ENCODE results near the gene BTC. TPM values are rescaled to one million over a fixed set of nuclear protein-coding genes. Genes with fewer than 3 reads are reported as not detected.
"Not testable (repeated sequence)": the region's sequence is repeated elsewhere in the genome, so short reads cannot be mapped to it uniquely, and the experiment has no call there.

BTC gene
- total RNA-seq, 1 donor from 2014 or later, result 0.40 TPM

- no peak for DNase-seq (ENCODE audit: low spot score)
- Mint-ChIP-seq H3K4me3 (ENCODE audit: unreplicated experiment) (no peak overlapping the region), H3K9me3 (ENCODE audit: low read depth) (peaks cover 5% of the 10 kb centered on the region), H3K27ac (ENCODE audit: unreplicated experiment) (no peak overlapping the region), H3K36me3 (ENCODE audit: low read depth) (peaks cover 1% of the 10 kb centered on the region), H3K27me3 (ENCODE audit: low read depth) (peaks cover 13% of the 10 kb centered on the region), H3K4me1 (ENCODE audit: low read depth) (no peaks in the 10 kb centered on the region)
- no peak for TF ChIP-seq CTCF (IDR thresholded peaks at IDR 0.05)
These were observed 28.3 kb upstream of the BTC start for GRCh38 chr4:74822603-74823002.

- H3K4me1 Mint-ChIP-seq (ENCODE audit: low read depth), result no peaks in the 10 kb centered on the region
- H3K36me3 Mint-ChIP-seq (ENCODE audit: low read depth), result peaks cover 1% of the 10 kb centered on the region
- H3K9me3 Mint-ChIP-seq (ENCODE audit: low read depth), result peaks cover 5% of the 10 kb centered on the region
- H3K27me3 Mint-ChIP-seq (ENCODE audit: low read depth), result peaks cover 13% of the 10 kb centered on the region
- no peak for TF ChIP-seq CTCF (IDR thresholded peaks at IDR 0.05)
- no peak for DNase-seq (ENCODE audit: low spot score)
- no peak overlapping the region for H3K27ac Mint-ChIP-seq (ENCODE audit: unreplicated experiment)
- H3K4me3 Mint-ChIP-seq (ENCODE audit: unreplicated experiment), result no peak overlapping the region
These were observed 27.2 kb upstream of the BTC start for GRCh38 chr4:74821541-74821940.

GRCh38 chr4:74814052-74814451 is 19.7 kb upstream of the BTC start:
- H3K9me3 Mint-ChIP-seq (ENCODE audit: low read depth), result no peaks in the 10 kb centered on the region
- H3K27me3 Mint-ChIP-seq (ENCODE audit: low read depth), result peaks cover 17% of the 10 kb centered on the region
- DNase-seq (ENCODE audit: low spot score), result no peak
- TF ChIP-seq CTCF (IDR thresholded peaks at IDR 0.05), result no peak
- no peak overlapping the region for H3K4me3 Mint-ChIP-seq (ENCODE audit: unreplicated experiment)
- H3K36me3 Mint-ChIP-seq (ENCODE audit: low read depth), result no peaks in the 10 kb centered on the region
- H3K27ac Mint-ChIP-seq (ENCODE audit: unreplicated experiment), result no peak overlapping the region
- H3K4me1 Mint-ChIP-seq (ENCODE audit: low read depth), result no peaks in the 10 kb centered on the region

- peaks cover 17% of the 10 kb centered on the region for H3K27me3 Mint-ChIP-seq (ENCODE audit: low read depth)
- H3K4me3 Mint-ChIP-seq (ENCODE audit: unreplicated experiment); DNase-seq (ENCODE audit: low spot score); H3K27ac Mint-ChIP-seq (ENCODE audit: unreplicated experiment); H3K9me3 Mint-ChIP-seq (ENCODE audit: low read depth); H3K4me1 Mint-ChIP-seq (ENCODE audit: low read depth); H3K36me3 Mint-ChIP-seq (ENCODE audit: low read depth): not testable (repeated sequence)
These were observed 17.7 kb upstream of the BTC start for GRCh38 chr4:74812056-74812455.

- Mint-ChIP-seq H3K9me3 (ENCODE audit: low read depth) (no peaks in the 10 kb centered on the region), H3K4me1 (ENCODE audit: low read depth) (no peaks in the 10 kb centered on the region), H3K27me3 (ENCODE audit: low read depth) (peaks cover 11% of the 10 kb centered on the region), H3K36me3 (ENCODE audit: low read depth) (no peaks in the 10 kb centered on the region), H3K27ac (ENCODE audit: unreplicated experiment) (no peak overlapping the region), H3K4me3 (ENCODE audit: unreplicated experiment) (no peak overlapping the region)
- no peak for DNase-seq (ENCODE audit: low spot score)
- peak; percentile 45 for TF ChIP-seq CTCF (IDR thresholded peaks at IDR 0.05)
These were observed 11.3 kb upstream of the BTC start for GRCh38 chr4:74805601-74806000.

GRCh38 chr4:74800310-74800709 is 6.0 kb upstream of the BTC start:
- DNase-seq (ENCODE audit: low spot score), result no peak
- no peak overlapping the region for H3K4me3 Mint-ChIP-seq (ENCODE audit: unreplicated experiment)
- H3K36me3 Mint-ChIP-seq (ENCODE audit: low read depth), result no peaks in the 10 kb centered on the region
- peaks cover 25% of the 10 kb centered on the region for H3K27me3 Mint-ChIP-seq (ENCODE audit: low read depth)
- H3K4me1 Mint-ChIP-seq (ENCODE audit: low read depth), result no peaks in the 10 kb centered on the region
- H3K9me3 Mint-ChIP-seq (ENCODE audit: low read depth), result no peaks in the 10 kb centered on the region
- no peak for TF ChIP-seq CTCF (IDR thresholded peaks at IDR 0.05)
- H3K27ac Mint-ChIP-seq (ENCODE audit: unreplicated experiment), result no peak overlapping the region
